ENCODE data around the gene BFSP2.
"Not testable (repeated sequence)": the region's sequence is repeated elsewhere in the genome, so short reads cannot be mapped to it uniquely, and the experiment has no call there.

BFSP2 gene

DNA sequence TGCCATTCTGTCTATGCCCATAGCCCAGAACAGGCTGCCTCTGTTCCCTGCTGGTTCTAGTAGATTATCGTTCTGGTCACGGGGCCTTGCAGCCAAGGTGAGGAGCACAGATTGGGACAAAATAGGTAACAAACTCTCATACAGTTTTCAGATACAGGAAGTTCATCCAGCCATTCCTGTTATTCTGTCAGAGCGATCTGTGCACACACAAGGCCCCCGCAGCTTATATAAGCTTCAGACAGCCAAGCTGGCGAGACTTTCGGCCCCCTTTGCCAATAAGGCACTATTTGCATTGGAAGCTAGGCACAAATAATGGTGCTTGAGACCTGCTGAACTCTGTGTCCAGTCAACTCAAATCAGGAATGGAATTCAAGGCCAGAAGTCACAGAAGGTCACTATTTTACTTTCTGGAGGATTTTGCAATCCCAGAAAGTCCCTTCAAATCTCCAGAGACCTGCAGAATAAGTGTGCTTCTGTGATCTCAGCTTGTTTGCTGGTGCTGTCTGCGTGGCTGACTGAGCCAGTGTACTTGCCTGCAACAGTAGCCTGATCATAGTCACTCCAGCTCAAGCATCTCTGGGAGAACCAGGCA is 69.4 kb downstream of the BFSP2 start:
- in situ Hi-C loops (cut with MboI; ENCODE audit: low pct_unique_long_range_greater_than_20kb, low sequenced_read_pairs) = no loop called here
- no peak for DNase-seq

DNA sequence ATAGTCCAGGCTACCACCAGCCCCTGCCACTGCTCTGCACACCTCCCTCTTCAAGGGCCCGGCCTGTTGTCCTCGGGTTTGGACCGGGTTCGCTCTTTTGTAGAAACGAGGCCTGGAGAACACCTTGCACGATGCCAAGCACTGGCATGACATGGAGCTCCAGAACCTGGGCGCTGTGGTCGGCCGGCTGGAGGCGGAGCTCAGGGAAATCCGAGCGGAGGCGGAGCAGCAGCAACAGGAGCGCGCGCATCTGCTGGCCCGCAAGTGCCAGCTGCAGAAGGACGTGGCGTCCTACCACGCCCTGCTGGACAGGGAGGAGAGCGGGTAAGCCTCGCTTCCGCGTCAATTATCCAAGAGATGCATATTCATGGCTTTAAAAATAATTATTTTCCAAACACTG is 72.4 kb downstream of the BFSP2 start:
- in situ Hi-C loops (cut with MboI; ENCODE audit: low pct_unique_long_range_greater_than_20kb, low sequenced_read_pairs) = no loop called here
- DNase-seq = no peak

DNA sequence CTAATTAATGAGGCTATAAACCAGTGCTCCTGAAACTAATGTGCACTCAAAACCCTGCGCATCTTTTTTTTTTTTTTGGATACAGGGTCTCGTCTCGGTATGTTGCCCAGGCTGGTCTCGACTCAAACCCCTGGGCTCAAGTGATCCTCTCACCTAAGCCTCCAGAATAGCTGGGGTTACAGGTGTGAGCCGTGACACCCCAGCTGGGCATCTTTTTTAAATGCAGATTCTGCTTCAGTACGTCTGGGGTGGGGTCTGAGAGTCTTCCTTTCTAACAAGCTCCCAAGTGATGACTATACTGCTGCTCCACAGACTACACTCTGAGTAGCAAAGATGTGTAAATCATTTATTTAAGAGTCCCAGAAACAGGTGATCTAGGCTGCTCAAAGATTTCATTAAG is 73.0 kb downstream of the BFSP2 start:
- no peak for DNase-seq
- in situ Hi-C loops (cut with MboI; ENCODE audit: low pct_unique_long_range_greater_than_20kb, low sequenced_read_pairs) = no loop called here

DNA sequence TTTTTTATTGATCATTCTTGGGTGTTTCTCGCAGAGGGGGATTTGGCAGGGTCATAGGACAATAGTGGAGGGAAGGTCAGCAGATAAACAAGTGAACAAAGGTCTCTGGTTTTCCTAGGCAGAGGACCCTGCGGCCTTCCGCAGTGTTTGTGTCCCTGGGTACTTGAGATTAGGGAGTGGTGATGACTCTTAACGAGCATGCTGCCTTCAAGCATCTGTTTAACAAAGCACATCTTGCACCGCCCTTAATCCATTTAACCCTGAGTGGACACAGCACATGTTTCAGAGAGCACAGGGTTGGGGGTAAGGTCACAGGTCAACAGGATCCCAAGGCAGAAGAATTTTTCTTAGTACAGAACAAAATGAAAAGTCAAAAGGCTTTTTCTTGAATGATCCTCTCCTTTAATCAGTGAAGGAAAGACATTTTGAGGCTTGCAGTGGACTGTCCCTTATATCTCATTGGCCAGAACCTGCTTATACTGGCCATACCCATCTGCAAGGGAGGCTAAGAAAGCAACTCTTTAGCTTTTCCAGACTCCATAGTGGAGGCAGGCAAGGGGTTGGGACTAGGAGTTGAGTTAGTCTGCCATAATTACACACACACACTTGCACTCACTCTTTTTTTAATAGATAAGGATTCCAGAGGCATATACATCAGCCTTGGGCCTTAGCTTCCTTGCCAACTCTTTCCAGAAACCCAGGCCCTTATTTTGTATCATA is 73.8 kb downstream of the BFSP2 start:
- DNase-seq; in situ Hi-C loops (cut with MboI; ENCODE audit: low pct_unique_long_range_greater_than_20kb, low sequenced_read_pairs): not testable (repeated sequence)

DNA sequence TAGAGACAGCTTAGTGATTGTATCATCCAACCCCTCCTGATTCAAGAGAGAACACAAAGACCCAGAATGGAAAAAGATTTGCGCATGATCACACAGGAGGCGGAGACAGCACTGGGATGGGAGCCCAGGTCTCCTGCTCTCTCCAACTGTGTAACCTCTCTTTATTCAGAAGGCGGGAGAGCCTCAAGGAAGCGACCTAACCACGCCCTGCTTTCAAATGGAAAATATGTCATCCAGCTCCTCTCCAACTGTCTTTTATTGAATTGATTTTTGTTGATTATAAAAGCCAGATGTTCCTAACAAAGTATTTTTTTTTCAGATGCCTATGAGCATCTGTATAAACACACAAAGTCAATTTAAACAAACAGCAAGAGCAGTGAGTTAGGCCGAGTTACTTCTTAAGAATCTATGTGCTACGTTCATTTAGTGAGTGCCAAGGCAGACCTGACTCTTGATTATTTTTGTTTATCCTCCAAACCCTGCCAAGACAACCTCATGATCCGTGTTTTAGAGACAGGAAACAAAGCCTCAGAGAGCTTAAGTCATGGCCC is 74.5 kb downstream of the BFSP2 start:
- in situ Hi-C loops (cut with MboI; ENCODE audit: low pct_unique_long_range_greater_than_20kb, low sequenced_read_pairs) = no loop called here
- no peak for DNase-seq

DNA sequence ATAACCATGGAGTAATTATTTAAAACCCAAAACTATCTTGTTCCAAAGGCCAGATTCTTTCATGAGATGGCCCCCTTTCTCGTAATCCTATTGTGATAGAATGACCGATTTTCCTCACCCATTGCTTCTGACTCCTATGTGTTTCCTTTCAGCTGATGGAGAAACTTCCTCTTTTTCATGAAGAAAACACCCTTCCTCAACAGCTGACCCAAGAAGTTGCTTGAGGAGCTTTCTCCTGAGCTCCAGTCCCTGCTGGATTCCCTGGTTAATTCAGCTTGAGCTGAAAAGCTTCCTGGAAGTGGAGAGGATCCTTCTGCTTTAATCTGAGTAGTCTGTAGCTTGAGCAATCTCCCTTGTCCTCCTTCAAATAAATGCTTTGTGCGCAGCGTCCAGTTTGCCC is 75.0 kb downstream of the BFSP2 start:
- in situ Hi-C loops (cut with MboI; ENCODE audit: low pct_unique_long_range_greater_than_20kb, low sequenced_read_pairs) = no loop called here
- peak; percentile 46 for DNase-seq

DNA sequence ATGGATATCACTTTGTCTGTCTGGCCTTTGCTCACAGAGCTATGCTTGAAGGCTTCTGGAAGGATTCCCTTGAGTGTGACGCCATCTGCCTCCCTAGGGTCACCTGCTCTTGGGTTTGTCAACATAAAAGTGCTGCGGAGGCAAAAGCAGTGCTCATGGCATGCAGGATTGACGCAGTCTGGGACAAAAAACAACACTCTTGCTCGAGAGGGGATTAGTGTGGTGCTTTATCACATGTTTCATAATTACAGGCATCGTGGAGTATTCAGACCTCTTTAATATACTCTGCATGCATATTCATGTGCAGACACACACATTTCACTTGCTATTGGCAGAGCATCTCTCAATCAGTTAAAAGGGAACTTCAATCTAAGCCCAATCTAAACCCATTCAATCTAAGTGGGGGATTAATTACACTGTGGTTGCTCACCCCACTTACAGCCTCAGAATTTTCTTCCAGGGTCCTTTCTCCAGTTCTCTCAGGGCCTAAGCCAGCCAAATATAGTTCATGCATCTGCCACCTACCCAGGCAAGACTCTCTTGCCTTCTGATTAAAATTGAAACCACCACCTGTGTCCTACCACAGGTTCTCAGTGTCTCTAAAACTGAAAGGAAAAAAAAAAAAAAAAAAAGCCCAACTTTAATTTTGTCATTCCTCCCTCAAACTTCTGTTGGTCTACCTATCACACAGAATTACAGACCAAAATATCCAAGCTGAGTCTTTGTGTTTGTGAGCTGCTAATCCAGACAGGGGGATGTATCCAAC is 75.6 kb downstream of the BFSP2 start:
- in situ Hi-C loops (cut with MboI; ENCODE audit: low pct_unique_long_range_greater_than_20kb, low sequenced_read_pairs) = no loop called here
- no peak for DNase-seq

DNA sequence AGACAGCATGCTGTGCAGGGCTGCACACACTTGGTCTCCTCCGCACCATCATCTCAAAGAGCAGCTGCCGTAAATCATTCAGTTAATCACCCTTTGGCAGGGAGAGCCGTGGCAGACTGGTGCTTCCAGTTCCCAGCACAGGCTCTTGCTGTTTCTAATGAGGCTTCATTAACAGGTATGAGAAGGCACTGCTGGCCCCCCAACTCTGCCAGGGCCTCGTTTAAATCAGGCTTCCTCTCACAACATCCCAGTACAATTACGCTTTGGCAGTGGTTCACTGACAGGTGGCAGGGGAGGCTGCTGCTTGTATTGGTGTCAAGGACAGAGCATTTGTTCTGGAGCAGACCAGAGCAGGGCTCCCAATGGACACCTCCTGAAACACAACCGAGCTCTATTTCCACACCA is 77.1 kb downstream of the BFSP2 start:
- DNase-seq = no peak
- in situ Hi-C loops (cut with MboI; ENCODE audit: low pct_unique_long_range_greater_than_20kb, low sequenced_read_pairs) = no loop called here

DNA sequence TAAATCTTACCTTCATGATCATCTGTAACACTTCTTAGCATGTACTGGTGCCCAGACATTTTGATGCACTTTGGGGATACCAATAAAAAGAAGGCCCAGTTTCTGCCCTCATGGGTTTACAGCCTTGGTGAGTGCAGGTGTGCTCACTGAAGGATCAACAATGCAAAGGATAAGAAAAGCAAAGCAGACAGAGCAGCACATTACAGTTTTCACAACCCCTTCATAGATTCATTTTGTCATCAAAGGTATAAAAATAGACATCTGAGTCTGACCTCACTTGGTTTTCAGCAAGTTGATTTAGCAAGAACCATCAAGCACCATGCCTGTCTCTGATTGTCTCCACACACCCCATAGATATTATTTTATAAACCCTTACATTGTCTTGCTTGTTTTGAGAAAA is 77.6 kb downstream of the BFSP2 start:
- DNase-seq = no peak
- in situ Hi-C loops (cut with MboI; ENCODE audit: low pct_unique_long_range_greater_than_20kb, low sequenced_read_pairs) = no loop called here

DNA sequence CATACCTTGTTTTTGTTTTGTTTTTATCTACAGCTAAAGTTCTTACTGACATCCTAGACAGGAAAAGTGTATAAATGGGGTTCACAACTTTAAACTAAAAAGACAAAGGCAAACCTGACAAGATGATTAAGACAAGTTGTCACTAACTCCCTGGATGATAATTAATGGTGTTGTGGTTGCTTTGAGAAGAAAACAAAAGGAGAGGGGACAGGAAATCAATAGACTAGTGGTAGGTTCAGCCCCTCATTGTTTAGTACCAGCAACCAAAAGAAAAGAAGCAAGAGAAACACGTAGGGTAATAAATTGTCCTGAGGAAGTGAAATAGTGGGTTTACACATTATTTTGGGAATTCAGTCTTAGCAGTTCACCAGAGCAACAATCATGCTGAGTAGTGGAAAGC is 78.8 kb downstream of the BFSP2 start:
- in situ Hi-C loops (cut with MboI; ENCODE audit: low pct_unique_long_range_greater_than_20kb, low sequenced_read_pairs) = no loop called here

DNA sequence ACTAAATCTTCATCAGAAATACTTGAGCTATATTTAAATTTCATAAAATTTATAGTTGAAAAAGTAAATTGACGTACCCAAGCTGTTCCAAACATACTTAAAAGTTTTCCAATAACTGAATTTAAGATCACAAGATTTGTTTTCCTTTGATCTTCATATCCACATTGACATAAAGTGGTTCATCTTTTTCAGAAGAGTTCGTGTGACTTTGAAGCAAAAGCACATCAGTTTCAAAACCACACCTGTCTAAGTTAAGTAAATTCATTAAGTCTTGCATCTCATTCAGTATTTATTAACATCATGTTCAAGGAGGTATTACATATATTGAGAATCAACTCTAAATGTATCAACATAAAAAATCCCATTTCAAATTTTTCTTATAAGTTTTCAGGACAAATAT is 79.5 kb downstream of the BFSP2 start:
- in situ Hi-C loops (cut with MboI; ENCODE audit: low pct_unique_long_range_greater_than_20kb, low sequenced_read_pairs) = no loop called here

More for the DNA sequence above, 78.8 kb downstream of the BFSP2 start:
- no peak for DNase-seq

DNA sequence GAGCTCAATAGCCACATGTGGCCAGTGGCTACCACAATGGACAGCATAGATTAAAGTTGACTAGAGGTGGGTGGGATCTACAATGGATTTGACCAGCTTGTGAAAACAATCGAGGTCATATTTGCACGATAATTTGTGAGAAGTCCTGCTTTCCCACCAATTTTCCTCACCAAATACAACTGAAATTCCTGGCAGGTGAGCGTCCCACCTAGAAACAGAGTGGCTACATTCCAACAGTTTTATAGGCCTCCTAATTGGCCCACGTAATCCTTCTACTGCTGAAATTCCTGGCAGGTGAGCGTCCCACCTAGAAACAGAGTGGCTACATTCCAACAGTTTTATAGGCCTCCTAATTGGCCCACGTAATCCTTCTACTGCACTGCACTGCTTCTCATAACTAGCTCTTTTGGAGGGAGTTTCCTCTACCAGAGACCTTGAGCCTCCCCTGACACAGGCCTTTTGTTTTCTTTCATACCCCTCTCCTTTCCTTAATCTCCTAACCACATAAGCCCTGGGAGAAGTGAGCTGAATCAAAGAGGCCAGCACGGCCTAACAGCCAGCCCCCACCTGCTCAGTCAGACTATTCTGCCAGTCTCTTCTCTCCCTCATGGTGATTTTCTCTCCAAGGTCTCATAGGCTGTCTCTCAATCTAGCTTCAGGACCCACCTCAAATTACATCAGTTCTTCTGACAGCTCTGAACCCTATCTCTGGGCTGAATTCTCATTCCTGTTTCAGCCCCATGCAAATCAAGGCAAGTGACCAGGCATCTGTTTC is 80.2 kb downstream of the BFSP2 start:
- no peak for DNase-seq
- in situ Hi-C loops (cut with MboI; ENCODE audit: low pct_unique_long_range_greater_than_20kb, low sequenced_read_pairs) = no loop called here

More for the DNA sequence above, 79.5 kb downstream of the BFSP2 start:
- DNase-seq = no peak

DNA sequence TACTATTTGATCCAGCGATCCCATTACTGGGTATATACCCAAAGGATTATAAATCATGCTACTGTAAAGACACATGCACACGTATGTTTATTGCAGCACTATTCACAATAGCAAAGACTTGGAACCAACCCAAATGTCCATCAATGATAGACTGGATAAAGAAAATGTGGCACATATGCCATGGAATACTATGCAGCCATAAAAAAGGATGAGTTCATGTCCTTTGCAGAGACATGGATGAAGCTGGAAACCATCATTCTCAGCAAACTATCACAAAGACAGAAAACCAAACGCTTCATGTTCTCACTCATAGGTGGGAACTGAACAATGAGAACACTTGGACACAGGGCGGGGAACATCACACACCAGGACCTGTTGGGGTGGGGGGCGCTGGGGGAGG is 82.6 kb downstream of the BFSP2 start:
- DNase-seq; in situ Hi-C loops (cut with MboI; ENCODE audit: low pct_unique_long_range_greater_than_20kb, low sequenced_read_pairs): not testable (repeated sequence)

DNA sequence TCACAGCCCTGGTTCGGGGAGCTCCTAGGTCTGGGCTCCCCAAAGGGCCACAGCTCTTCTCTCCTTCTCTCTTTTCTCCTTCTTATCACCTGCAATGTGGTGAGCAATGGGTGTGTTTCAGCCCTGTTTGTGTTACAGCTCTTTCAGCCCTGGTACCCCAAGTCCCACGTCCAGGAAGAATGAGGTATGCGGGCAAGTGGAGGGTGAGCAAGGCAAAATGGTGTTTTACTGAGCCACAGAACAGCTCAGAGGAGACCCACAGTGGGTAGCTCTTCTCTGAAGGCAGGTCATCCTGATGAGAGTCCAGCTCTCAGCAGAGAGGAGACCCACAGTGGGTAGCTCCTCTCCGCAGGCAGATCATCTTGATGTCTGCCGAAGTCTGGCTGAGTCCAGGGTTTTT is 86.8 kb downstream of the BFSP2 start:
- in situ Hi-C loops (cut with MboI; ENCODE audit: low pct_unique_long_range_greater_than_20kb, low sequenced_read_pairs) = no loop called here
- no peak for DNase-seq

DNA sequence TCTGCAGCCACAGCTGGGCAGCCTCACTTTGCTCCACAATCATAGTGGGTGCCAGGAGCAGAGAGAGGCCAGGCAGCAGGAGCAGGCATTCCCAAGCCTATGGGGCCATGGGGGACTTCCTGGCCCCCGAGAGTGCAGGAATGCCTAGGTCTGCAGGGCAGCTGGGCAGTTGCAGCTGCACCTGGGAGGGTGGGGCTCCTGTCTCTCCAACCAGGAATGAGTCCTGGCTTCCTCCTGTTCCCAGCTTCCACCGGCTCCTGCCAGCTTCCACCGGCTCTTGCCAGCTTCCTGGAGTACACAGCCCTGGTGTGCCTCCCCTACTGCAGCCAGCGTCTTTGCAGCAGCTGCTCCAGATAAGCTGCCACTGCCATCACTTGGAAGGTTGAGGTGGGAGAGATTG is 87.3 kb downstream of the BFSP2 start:
- no peak for DNase-seq
- in situ Hi-C loops (cut with MboI; ENCODE audit: low pct_unique_long_range_greater_than_20kb, low sequenced_read_pairs) = no loop called here

DNA sequence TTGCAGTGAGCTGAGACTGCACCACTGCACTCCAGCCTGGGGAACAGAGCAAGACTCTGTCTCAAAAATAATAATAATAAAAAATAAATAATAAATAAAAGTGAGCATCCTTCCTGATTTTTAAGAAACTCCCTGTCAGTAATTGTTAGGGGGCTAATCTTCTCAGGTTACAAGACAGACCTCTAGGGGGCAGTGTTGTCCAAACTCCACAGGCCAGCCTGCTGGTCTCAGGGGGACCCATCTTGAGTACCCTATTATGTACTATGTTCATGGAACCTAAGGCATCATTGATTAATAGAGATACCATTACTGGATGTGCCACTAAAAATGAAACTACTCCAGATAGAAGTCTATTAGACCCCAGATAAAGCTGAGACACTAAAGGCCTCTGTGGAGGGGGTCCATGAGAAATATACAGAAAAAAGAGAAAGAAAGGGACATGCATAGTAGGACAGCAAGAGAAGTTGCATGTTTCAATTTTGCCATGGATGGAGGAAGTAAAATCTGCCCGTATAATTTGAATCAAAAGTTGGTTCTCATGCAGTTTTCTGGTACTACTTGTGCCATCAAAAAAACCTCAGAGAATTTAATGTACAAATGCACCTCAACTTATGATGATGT is 88.2 kb downstream of the BFSP2 start:
- in situ Hi-C loops (cut with MboI; ENCODE audit: low pct_unique_long_range_greater_than_20kb, low sequenced_read_pairs) = no loop called here
- peak; percentile 25 for DNase-seq

DNA sequence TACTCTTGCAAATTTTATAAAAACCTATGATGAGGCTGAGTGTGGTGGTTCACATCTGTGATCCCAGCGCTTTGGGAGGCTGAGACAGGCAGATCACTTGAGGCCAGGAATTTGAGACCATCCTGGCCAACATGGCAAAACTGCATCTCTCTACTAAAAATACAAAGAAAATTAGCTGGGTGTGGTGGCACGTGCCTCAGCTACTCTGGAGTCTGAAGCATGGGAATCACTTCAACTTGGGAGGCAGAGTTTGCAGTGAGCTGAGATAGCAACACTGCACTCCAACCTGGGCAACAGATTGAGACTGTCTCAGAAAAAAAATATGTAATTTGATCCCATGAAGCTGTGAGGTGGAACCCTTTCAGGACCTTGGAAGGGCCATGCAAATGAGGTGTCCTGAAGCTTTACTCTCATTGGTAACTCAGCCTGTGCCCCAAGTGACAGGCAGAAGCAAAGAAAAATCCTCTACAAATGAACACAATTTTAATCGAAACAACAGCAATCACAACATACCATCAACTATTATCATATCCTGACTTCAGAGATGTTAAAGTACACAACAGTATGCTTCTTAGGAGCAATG is 89.0 kb downstream of the BFSP2 start:
- peak; percentile 36 for DNase-seq
- in situ Hi-C loops (cut with MboI; ENCODE audit: low pct_unique_long_range_greater_than_20kb, low sequenced_read_pairs) = no loop called here

DNA sequence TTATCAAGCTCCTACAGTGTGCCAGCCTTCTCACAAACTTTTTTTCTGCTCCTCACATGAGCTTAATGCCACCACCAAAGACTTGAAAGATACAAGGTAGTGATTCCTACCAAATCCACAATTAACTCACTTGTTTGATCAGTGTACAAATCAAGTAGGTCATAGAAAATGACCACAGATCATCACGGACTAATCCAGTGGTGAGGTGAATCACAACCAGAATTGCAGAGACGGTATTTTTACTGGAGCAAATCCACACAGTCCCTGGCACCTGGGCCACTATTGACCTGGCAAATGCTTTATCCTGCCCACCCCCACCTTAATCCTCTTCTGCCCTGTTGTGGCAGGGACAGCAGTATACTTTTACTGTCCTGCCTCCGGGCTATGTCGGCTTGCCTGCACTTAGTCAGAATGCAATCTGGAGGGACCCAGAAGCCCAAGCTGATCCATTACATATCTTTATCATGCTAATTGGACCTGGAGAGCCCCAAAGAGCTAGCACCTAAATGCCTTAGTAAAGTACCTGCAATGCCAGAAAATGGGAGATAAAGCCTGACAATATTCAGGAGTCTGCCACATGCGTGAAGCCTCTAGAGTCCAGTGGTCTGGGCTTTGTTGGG is 89.7 kb downstream of the BFSP2 start:
- in situ Hi-C loops (cut with MboI; ENCODE audit: low pct_unique_long_range_greater_than_20kb, low sequenced_read_pairs) = no loop called here
- no peak for DNase-seq
